Stomach (tissue), 4 donors: Measurements from ENCODE around the gene CCDC110.

Source experiments
- CTCF ChIP-seq, 7 experiments: fragments of 450-650 bp in 4 of 7; fragments of 200-600 bp in 3 of 7; sonication (generic) in 3 of 7; IDR thresholded peaks; one replicate each; pipeline ENCODE4 v1.5.1; 2016 to 2019; ENCODE audit warnings: antibody characterized with exemption in 7 of 7, control low read depth in 2 of 7, mild to moderate bottlenecking in 1 of 7
- POLR2A ChIP-seq, 4 donors: fragments of 450-650 bp; IDR thresholded peaks; one replicate each; pipeline ENCODE4 v1.6.1; 2016; ENCODE audit warnings: antibody characterized with exemption in 4 of 4, control low read depth in 2 of 4, mild to moderate bottlenecking in 1 of 4, moderate library complexity in 1 of 4
- POLR2AphosphoS5 ChIP-seq, 3 donors: sonication (generic); formaldehyde crosslinking; IDR thresholded peaks; one replicate each; pipeline ENCODE4 v1.6.1; 2016; ENCODE audit warnings: antibody characterized with exemption in 3 of 3

- TF ChIP-seq POLR2A (IDR thresholded peaks at IDR 0.05), result no peak
- TF ChIP-seq CTCF (IDR thresholded peaks at IDR 0.05), result no peak
- no peak for TF ChIP-seq POLR2AphosphoS5 (IDR thresholded peaks at IDR 0.05)
Observed at GRCh38 chr4:185441479-185441878, 30.1 kb downstream of the CCDC110 start.
